K562 (cell line): ENCODE data around the gene ZNF581. TPM values are rescaled to one million over a fixed set of nuclear protein-coding genes. Genes with fewer than 3 reads are reported as not detected.
A peak's percentile ranks its signal among the peaks of the same experiment; 100 is the strongest.

Source experiments
- ATAC-seq: fragments of 200-7000 bp; cut with Tn5 transposase; 3 replicates; pipeline ENCODE4 v1.9.1; 2020; ENCODE audit warnings: moderate library complexity
- BruUV-seq: library from RNA; stranded (reverse); fragments of 400-500 nt; replicated peaks from 2 replicates; lab custom pipeline; 2021; lab: Mats Ljungman, UMichigan
- CTCF ChIA-PET: fragments of 300-600 bp; formaldehyde crosslinking; extraction: SDS; loops from one replicate; lab custom pipeline; 2021; ENCODE audit warnings: low intra/inter-chr PET ratio; lab: Yijun Ruan, JAX
- POLR2A ChIA-PET: fragments of 300-600, 350-650 bp; sonication (Branson Sonifier 250); formaldehyde crosslinking; extraction: SDS; loops from one replicate; lab custom pipeline; 2021; ENCODE audit warnings: antibody characterized with exemption, inconsistent platforms; lab: Yijun Ruan, JAX
- DNase-seq, 4 experiments: peaks; one replicate each; pipeline versions ENCODE4 v3.0.0 to v3.0.0-alpha.2; 2011 to 2018; ENCODE audit warnings: low spot score in 3 of 4, mixed read lengths in 3 of 4; ENCODE audit errors: extremely low read depth in 1 of 4
- FAIRE-seq: peaks from 2 replicates; lab custom pipeline; 2011; peaks lifted over from hg19 to GRCh38; lab: Jason Lieb, UNC
- H2AFZ ChIP-seq: 2 replicates; pipeline ENCODE4 v1.6.0; 2011; ENCODE audit warnings: low read depth, low read length, control low read depth, inconsistent platforms
- H3K27ac ChIP-seq: fragments of 200-600 bp; 3 replicates; pipeline ENCODE4 v1.8.0; 2011; ENCODE audit warnings: low read depth, mild to moderate bottlenecking, control low read depth, inconsistent platforms, low read length, moderate library complexity, mixed read lengths; ENCODE audit errors: extremely low read depth
- H3K27me3 ChIP-seq, 2 experiments: fragments of 300-600 bp in 1 of 2; 2 replicates in 1 of 2; 3 replicates in 1 of 2; pipeline versions ENCODE4 v1.6.0 to v1.8.0; 2011; ENCODE audit warnings: inconsistent platforms in 2 of 2, low read length in 2 of 2, mild to moderate bottlenecking in 1 of 2, mixed read lengths in 1 of 2, moderate library complexity in 1 of 2; ENCODE audit not compliant: control insufficient read depth in 2 of 2, insufficient read depth in 2 of 2
- H3K36me3 ChIP-seq: fragments of 300-600 bp; 3 replicates; pipeline ENCODE4 v1.8.0; 2011; ENCODE audit warnings: mild to moderate bottlenecking, low read length, inconsistent platforms; ENCODE audit not compliant: control insufficient read depth, insufficient read depth
- H3K4me1 ChIP-seq, 2 experiments: fragments of 200-600 bp in 1 of 2; replicated peaks in 1 of 2; 2 replicates in 1 of 2; 3 replicates in 1 of 2; pipeline versions ENCODE4 v1.5.1 to v1.8.0; 2011; ENCODE audit warnings: inconsistent platforms in 2 of 2, low read length in 2 of 2, mild to moderate bottlenecking in 1 of 2, mixed read lengths in 1 of 2, moderate library complexity in 1 of 2; ENCODE audit not compliant: control insufficient read depth in 2 of 2, insufficient read depth in 2 of 2
- H3K4me2 ChIP-seq: 2 replicates; pipeline ENCODE4 v1.6.1; 2011; ENCODE audit warnings: low read length, control low read depth, inconsistent platforms, mixed read lengths; ENCODE audit not compliant: insufficient read depth
- H3K4me3 ChIP-seq: fragments of 200-600 bp; sonication (generic), shearing (Covaris generic); 2 replicates; pipeline ENCODE4 v1.5.1; 2016; ENCODE audit warnings: control low read depth, inconsistent platforms
- H3K79me2 ChIP-seq: fragments of 200-600 bp; 3 replicates; pipeline ENCODE4 v1.8.0; 2011; ENCODE audit warnings: low read length, inconsistent platforms; ENCODE audit not compliant: control insufficient read depth, insufficient read depth
- H3K9ac ChIP-seq, 2 experiments: 2 replicates each; pipeline versions ENCODE4 v1.6.0 to v1.6.1; 2011; ENCODE audit warnings: low read depth in 2 of 2, low read length in 2 of 2, control low read depth in 1 of 2, inconsistent platforms in 1 of 2, mild to moderate bottlenecking in 1 of 2, mixed read lengths in 1 of 2; ENCODE audit not compliant: insufficient read depth in 1 of 2
- H3K9me1 ChIP-seq: one replicate; pipeline ENCODE4 v1.6.0; 2011; ENCODE audit warnings: inconsistent platforms, mild to moderate bottlenecking, low read length, moderate library complexity; ENCODE audit not compliant: control insufficient read depth, insufficient read depth
- H3K9me3 ChIP-seq: replicated peaks from 2 replicates; pipeline ENCODE4 v1.5.1; 2011; ENCODE audit warnings: low read depth, low read length, inconsistent platforms; ENCODE audit not compliant: control insufficient read depth, insufficient read depth
- H4K20me1 ChIP-seq: replicated peaks from 2 replicates; pipeline ENCODE4 v1.6.1; 2011; ENCODE audit warnings: low read length, inconsistent platforms, mixed read lengths; ENCODE audit not compliant: control insufficient read depth, insufficient read depth
- CBX8 ChIP-seq: fragments of 200-600 bp; sonication (generic); IDR thresholded peaks from 2 replicates; pipeline ENCODE4 v1.6.1; 2012; ENCODE audit warnings: borderline replicate concordance, mixed run types, low read depth, mild to moderate bottlenecking, moderate library complexity, mixed read lengths, low read length, control low read depth, inconsistent platforms; ENCODE audit not compliant: poor library complexity, severe bottlenecking; ENCODE audit errors: extremely low read depth
- DACH1 ChIP-seq: fragments of 450-650 bp; IDR thresholded peaks from 2 replicates; pipeline ENCODE4 v1.6.1; 2018; ENCODE audit not compliant: partially characterized antibody
- NFRKB ChIP-seq: fragments of 450-650 bp; IDR thresholded peaks from 2 replicates; pipeline ENCODE4 v1.6.1; 2016; ENCODE audit warnings: low read depth
- RBFOX2 ChIP-seq: fragments of 200-400 bp; formaldehyde crosslinking; IDR thresholded peaks from 2 replicates; pipeline ENCODE4 v1.6.1; 2017; ENCODE audit warnings: low read depth, mild to moderate bottlenecking, low read length, moderate library complexity
- STAG1 ChIP-seq: sonication (generic); formaldehyde crosslinking; IDR thresholded peaks from 2 replicates; pipeline ENCODE4 v1.5.0; 2020; ENCODE audit warnings: missing genetic modification reagents, borderline replicate concordance
- THAP12 ChIP-seq: fragments of 250-450 bp; sonication (Bioruptor Pico); IDR thresholded peaks from 2 replicates; pipeline ENCODE4 v1.9.0; 2021; ENCODE audit warnings: mild to moderate bottlenecking, inconsistent platforms
- XRCC3 ChIP-seq: fragments of 450-650 bp; IDR thresholded peaks from 2 replicates; pipeline ENCODE4 v1.6.1; 2017; ENCODE audit warnings: mild to moderate bottlenecking, moderate library complexity
- WGBS: fragments of 100-300 bp; shearing (Covaris generic); methylation state at CpG from one replicate; pipeline ENCODE4 v1.1.6; 2016; ENCODE audit warnings: low coverage, mixed read lengths; ENCODE audit not compliant: insufficient coverage; ENCODE audit errors: missing lambda C conversion rate; 5-methylcytosine and 5-hydroxymethylcytosine counted together
- in situ Hi-C: fragments of 300-500 bp; cut with MboI; formaldehyde crosslinking; loops from 4 replicates; pipeline ENCODE4 v1.15.0; 2018; ENCODE audit warnings: inconsistent platforms, mixed read lengths
- intact Hi-C: fragments of 100-400 bp; cut with micrococcal nuclease; formaldehyde crosslinking; loops from 2 replicates; pipeline ENCODE4 v1.14.2; 2022
- polyA plus RNA-seq, 8 experiments: library from polyadenylated mRNA; depleted of rRNA in 4 of 8; stranded (reverse) in 5 of 8; unstranded in 3 of 8; fragments of >200 nt; fragmentation: Nextera tagmentation in 2 of 8; fragmentation: Illumina TruSeq in 1 of 8; extraction: Ambion mirVana in 2 of 8; extraction: Trizol in 1 of 8; gene quantifications; 2 replicates each; pipeline versions ENCODE4 v1.2.1 to v1.2.3, GENCODE V29; 2011 to 2014; ENCODE audit warnings: inconsistent platforms in 1 of 8, missing spikeins in 1 of 8
- total RNA-seq, 7 experiments: library from RNA; depleted of rRNA in 6 of 7; stranded (reverse); fragments of >200 nt in 6 of 7; fragmentation: Illumina TruSeq in 2 of 7; extraction: Trizol in 2 of 7; gene quantifications; 2 replicates each; pipeline versions ENCODE4 v1.2.1 to v1.2.3, GENCODE V29; 2011 to 2021; ENCODE audit warnings: low replicate concordance in 1 of 7

Gene ZNF581
- total and polyA plus RNA-seq, 9 of the 15 experiments (the other 6 are each of a cell fraction or from before 2014, with no cell fraction given): 2.4 to 39.4 (median 15.4) TPM

DNA sequence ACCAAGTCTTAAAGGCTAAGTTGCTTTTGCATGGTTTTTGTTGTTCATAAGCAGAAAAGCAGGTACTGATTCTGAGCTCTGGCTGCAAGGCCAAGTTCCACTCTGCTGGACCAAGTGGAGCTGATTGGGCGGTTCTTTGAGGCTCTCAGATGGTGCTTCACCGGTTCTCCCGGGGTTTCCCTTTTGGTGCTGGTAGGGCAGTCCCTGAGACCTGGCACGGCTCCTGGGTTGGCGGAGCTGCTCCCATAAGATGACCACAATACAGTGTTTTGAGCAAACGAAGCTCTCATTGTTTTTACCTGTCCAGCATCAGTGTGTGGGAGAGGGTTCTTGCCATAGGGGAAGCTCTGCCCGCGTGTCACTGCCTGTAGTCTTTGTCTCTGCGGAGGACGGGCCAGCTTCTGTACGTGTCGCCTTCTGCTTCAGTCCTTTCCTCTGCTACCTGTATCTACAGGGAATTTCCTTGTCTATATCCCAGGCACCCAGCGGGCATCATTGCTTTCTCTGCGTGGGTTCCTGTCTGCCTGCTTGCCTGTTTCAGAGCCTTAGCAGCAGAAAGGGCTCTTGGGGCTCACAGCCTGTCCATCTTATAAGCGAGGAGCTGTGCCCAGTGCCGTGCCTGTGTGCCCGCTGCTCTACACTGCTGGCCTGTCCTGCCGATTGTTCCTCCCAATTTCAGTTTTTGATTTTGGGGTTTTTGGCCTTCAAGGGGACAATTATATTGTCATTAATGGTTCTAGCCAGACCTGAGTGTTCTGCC, 13.7 kb downstream of the ZNF581 start:
- ATAC-seq (no peak), FAIRE-seq (peak; percentile 72), DNase-seq (peak in 1 of 4 experiments; percentile 29)
- TF ChIP-seq STAG1 (CRISPR knock-in tag): no peak
- peak; percentile 49 for TF ChIP-seq RBFOX2
- Histone ChIP-seq H3K36me3 (peaks cover 74% of the 10 kb centered on the region), H3K9ac (peak overlapping the region; percentile 98 to 99), H2AFZ (no peak overlapping the region), H4K20me1 (peaks cover 50% of the 10 kb centered on the region), H3K27me3 (no peaks in the 10 kb centered on the region), H3K4me2 (peak overlapping the region; percentile 99), H3K9me3 (no peaks in the 10 kb centered on the region), H3K4me3 (peak overlapping the region; percentile 70), H3K27ac (peak overlapping the region; percentile 100; the same call in 2 of the 3 replicates), H3K4me1 (peaks cover 20 to 44% of the 10 kb centered on the region in 2 experiments; a peak in 4 of 5 replicates), H3K79me2 (peaks cover 73% of the 10 kb centered on the region), H3K9me1 (peaks cover 6% of the 10 kb centered on the region)
- ChIA-PET POLR2A (interaction anchor here (0.6 to 3.5 kb wide), 7 partner anchors 10 to 250 kb away, joined by 3 to 21 read pairs (median 8); partner anchors contain the start of gene UBE2S), CTCF (no interaction called here)
- intact Hi-C loops (no loop called here), in situ Hi-C loops (no loop called here)
- 15% methylated on average over 18 of the region's 18 CpGs for WGBS
- BruUV-seq: no TSS peak

DNA sequence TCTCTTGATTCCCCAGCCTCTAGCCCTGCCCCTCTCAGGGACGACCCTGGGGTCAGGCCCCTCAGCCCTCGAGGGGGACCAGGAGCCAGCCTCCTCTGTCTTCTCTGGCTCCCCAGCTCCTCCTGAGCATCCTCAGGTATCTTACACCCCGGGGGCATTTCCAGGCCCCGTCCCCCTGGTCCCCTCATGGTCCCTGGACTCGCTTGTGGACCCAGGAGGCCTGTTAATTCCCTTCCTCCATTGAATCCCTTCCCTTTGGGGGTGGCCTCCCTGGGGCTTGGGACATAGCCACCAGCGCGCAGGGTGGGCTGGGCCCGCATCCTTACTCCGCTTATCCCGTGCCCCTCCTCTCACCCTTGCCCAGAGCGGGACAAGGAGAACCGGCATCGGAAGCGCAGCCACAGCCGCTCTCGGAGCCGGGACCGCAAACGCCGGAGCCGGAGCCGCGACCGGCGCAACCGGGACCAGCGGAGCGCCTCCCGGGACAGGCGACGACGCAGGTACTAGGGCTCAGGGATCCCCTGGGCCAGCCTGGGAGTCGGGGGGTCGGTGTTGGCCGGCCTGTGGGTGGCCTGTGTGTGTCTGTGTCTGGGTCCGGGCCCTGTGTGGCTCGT, 15.5 kb downstream of the ZNF581 start:
- H3K36me3 ChIP-seq: peaks cover 84% of the 10 kb centered on the region
- no peak for FAIRE-seq
- TF ChIP-seq XRCC3: no peak
- no peak for TF ChIP-seq THAP12 (CRISPR knock-in tag)
- no peak for TF ChIP-seq DACH1
- TF ChIP-seq RBFOX2: peak; percentile 63
- TF ChIP-seq NFRKB: no peak
- TF ChIP-seq CBX8: no peak

More for the DNA sequence above, 15.5 kb downstream of the ZNF581 start:
- Histone ChIP-seq H3K9ac (peak overlapping the region in 1 of 2 experiments; percentile 57; a peak in 2 of 4 replicates), H3K4me1 (peaks cover 20 to 26% of the 10 kb centered on the region in 2 experiments; a peak in 4 of 5 replicates), H3K4me2 (0 out of 2 replicates have a peak overlapping the region, but pooled peaks have one; percentile 99), H3K27me3 (no peaks in the 10 kb centered on the region), H3K27ac (no peak overlapping the region), H3K4me3 (no peak overlapping the region), H4K20me1 (peaks cover 61% of the 10 kb centered on the region), H2AFZ (no peak overlapping the region), H3K9me1 (peaks cover 10% of the 10 kb centered on the region), H3K9me3 (no peaks in the 10 kb centered on the region), H3K79me2 (peaks cover 90% of the 10 kb centered on the region)
- ATAC-seq: no peak
- no TSS peak for BruUV-seq
- DNase-seq: no peak
- intact Hi-C loops: no loop called here
- ChIA-PET CTCF (no interaction called here), POLR2A (interaction anchor here (0.6 to 3.5 kb wide), 2 partner anchors 8 to 275 kb away, joined by 3 to 21 read pairs; no protein-coding TSS in a partner anchor)
- 91% methylated on average over 23 of the region's 37 CpGs for WGBS
- in situ Hi-C loops: no loop called here
